Measurements from ENCODE around the gene ZFHX2. TPM values are rescaled to one million over a fixed set of nuclear protein-coding genes. Genes with fewer than 3 reads are reported as not detected.

The ZFHX2 gene
- total and polyA plus RNA-seq, 9 donors: 0.35 to 2.5 (median 1.8) TPM

DNA sequence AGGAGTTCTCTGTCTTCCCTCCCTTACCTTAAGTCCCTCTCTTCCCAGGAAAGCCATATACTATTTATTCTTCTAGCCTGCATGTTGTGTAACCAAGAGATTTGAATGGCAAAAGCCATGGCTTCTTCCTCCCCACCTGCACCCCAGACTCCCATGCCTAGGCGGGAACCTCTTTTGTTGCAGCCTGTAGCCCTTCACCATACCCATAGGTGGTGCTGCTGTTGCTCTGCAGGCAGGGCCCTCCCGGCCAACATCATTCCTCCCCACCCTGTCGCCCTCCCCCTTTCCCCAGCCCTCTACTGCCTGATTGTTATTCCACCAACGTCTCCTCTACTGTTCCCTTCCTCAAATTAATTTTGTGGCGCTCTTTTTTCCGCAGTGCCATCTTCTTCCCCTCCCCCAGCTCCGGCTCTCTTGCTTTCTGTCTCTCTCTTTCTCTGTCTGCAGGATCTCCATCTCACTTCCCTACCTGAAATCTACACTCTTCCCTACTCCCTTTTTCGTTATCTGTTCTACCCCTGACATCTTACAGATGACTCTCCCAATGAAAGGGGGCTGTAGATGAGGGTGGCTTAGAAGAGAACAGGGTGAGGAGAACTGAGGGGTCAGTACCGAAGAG lies 68.2 kb downstream of the ZFHX2 start:
- Histone ChIP-seq H3K36me3 (ENCODE audit: control insufficient read depth, insufficient read depth, low read length) (peaks cover 45% of the 10 kb centered on the region), H3K4me3 (ENCODE audit: low read length) (no peak overlapping the region), H3K4me1 (ENCODE audit: control insufficient read depth, insufficient read depth, low read length) (no peaks in the 10 kb centered on the region), H3K9me3 (replicated peaks; ENCODE audit: control insufficient read depth, low read depth, low read length) (no peaks in the 10 kb centered on the region), H3K27ac (ENCODE audit: low read length) (no peak overlapping the region), H3K27me3 (ENCODE audit: control insufficient read depth, insufficient read depth, low read length) (no peaks in the 10 kb centered on the region)
- DNase-seq: no peak
- 37% methylated on average over 7 of the region's 9 CpGs for WGBS (ENCODE audit: insufficient coverage)

DNA sequence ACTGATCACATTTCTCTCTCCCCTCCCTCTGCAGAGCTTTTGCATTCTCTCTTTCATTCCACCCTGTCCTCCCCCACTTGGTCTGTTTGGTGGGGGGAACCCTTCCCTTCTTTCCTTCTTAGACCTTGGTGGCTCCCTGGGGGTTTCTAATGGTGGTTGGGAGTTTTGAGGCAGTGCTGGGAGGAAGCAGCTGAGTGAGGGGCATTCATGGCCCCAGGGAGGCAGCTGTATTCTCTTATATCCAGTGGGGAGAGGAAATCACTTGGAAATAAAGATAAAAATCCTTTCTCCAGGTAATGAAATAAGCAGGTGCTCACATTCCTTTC lies 68.8 kb downstream of the ZFHX2 start:
- no peak for DNase-seq
- no peaks in the 10 kb centered on the region for H3K4me1 ChIP-seq (ENCODE audit: control insufficient read depth, insufficient read depth, low read length)
- H3K27me3 ChIP-seq (ENCODE audit: control insufficient read depth, insufficient read depth, low read length): no peaks in the 10 kb centered on the region
- H3K9me3 ChIP-seq (replicated peaks; ENCODE audit: control insufficient read depth, low read depth, low read length): no peaks in the 10 kb centered on the region
- no peak overlapping the region for H3K27ac ChIP-seq (ENCODE audit: low read length)
- H3K4me3 ChIP-seq (ENCODE audit: low read length): no peak overlapping the region
- H3K36me3 ChIP-seq (ENCODE audit: control insufficient read depth, insufficient read depth, low read length): peaks cover 46% of the 10 kb centered on the region

DNA sequence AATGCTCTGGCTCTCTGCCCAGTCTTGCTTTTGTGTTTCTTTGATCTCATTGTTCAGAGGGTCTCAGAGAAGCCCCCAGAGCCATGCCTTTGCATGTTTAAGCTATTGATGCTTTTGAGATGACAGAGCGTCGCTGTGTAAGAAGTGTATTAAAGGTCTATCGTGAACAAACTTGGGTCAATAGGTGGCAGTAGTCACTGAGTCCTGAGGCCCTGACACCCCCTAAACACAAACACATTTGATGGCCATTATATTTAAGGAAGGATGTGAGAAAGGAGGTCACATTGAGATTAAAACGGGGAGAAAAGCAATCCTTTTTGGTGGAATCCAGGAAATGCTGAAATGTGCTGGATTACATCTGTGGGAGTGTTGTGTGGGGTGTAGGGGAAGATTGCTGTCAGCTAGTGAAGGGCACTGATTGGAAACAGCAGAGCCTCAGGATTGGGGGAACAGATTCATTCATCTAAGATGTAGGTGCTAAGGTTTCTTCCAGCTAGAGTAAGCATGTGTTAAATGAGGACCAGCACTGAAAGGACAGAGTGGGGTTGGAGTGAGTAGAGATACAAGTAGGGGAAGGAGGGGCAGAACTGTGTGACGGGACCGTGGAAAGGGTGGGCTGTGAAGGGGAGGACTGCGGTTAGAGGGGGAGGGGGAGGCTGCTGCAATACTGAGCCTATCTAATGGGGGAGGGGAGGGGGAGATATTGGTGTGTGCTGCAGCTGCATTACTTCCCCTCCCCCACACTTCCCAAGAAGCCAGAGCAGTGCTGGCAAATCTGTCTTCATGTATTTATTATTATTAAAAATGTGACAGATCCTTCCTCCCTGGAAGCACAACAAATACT lies 69.4 kb downstream of the ZFHX2 start:
- no peak overlapping the region for H3K27ac ChIP-seq (ENCODE audit: low read length)
- no peak overlapping the region for H3K4me3 ChIP-seq (ENCODE audit: low read length)
- H3K4me1 ChIP-seq (ENCODE audit: control insufficient read depth, insufficient read depth, low read length): no peaks in the 10 kb centered on the region
- H3K36me3 ChIP-seq (ENCODE audit: control insufficient read depth, insufficient read depth, low read length): peaks cover 50% of the 10 kb centered on the region
- 26% methylated on average over 3 of the region's 7 CpGs for WGBS (ENCODE audit: insufficient coverage)
- no peaks in the 10 kb centered on the region for H3K9me3 ChIP-seq (replicated peaks; ENCODE audit: control insufficient read depth, low read depth, low read length)
- no peak for DNase-seq
- no peaks in the 10 kb centered on the region for H3K27me3 ChIP-seq (ENCODE audit: control insufficient read depth, insufficient read depth, low read length)

DNA sequence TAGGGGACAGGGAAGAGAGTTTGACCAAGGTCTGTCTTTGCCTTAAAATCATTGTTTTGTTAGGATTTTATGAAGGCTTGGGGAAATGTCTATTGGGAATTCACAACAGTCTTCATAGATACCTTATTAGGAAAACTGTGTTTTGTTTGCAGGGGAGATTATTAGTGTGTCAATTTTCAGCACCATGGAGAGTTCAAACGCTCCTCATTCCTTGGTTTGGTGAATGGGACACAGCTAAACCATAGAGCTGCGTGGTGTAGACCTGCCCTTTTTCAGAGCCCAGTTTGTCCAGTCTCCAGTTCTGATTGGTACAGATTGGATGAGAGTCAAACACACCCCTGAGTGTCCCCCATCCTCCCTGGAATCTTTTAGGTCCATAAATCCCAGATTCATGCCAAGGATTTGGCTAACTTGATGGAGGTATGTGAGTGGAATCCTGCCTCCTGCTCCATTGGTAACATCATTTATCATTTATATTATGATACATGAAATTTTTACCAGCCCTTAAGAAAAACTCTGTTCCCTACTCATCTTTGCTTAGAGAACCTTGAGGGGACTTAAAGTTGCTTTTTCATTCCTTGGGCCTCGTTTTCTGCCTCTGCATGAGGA lies 70.1 kb downstream of the ZFHX2 start:
- H3K4me3 ChIP-seq (ENCODE audit: low read length): no peak overlapping the region
- H3K27me3 ChIP-seq (ENCODE audit: control insufficient read depth, insufficient read depth, low read length): no peaks in the 10 kb centered on the region
- WGBS (ENCODE audit: insufficient coverage): 20% methylated on average over 1 of the region's 3 CpGs
- H3K4me1 ChIP-seq (ENCODE audit: control insufficient read depth, insufficient read depth, low read length): no peaks in the 10 kb centered on the region
- peaks cover 51% of the 10 kb centered on the region for H3K36me3 ChIP-seq (ENCODE audit: control insufficient read depth, insufficient read depth, low read length)
- H3K27ac ChIP-seq (ENCODE audit: low read length): no peak overlapping the region
- no peaks in the 10 kb centered on the region for H3K9me3 ChIP-seq (replicated peaks; ENCODE audit: control insufficient read depth, low read depth, low read length)
- peak; percentile 37 for DNase-seq

DNA sequence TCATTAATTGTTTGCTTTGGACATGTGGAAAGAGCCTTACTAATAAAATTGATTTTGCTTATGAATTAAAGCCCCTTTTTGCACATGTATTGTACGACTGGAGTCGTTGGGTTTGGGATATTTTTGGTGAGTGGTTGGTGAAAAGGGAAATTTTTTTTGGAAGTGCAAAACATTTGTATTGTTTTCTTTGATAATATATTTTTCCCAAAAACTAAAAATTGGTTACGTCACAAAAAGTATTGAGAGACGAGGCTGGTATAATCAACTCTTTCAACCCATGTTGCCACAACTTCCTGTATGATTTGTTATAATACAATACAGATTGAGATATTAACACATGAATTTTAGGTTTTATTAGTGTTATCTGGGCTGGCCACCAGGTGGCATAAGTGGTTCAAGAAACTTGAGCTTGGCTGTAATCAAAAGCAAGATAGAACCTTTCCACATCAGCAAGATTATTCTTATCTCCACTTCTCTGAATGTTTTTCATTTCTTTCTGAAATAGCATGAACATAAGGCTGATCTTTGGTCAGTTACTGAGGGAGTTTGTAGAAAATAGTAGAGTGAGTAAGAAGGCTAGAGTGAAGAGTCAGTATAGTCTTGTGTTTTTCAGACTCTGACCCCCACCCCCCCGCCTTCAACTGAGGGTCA lies 73.3 kb downstream of the ZFHX2 start:
- no peaks in the 10 kb centered on the region for H3K9me3 ChIP-seq (replicated peaks; ENCODE audit: control insufficient read depth, low read depth, low read length)
- no peaks in the 10 kb centered on the region for H3K27me3 ChIP-seq (ENCODE audit: control insufficient read depth, insufficient read depth, low read length)
- H3K4me3 ChIP-seq (ENCODE audit: low read length): no peak overlapping the region
- peak; percentile 66 for DNase-seq
- no CpG with 5 or more reads among the region's 5 CpGs for WGBS (ENCODE audit: insufficient coverage)
- H3K36me3 ChIP-seq (ENCODE audit: control insufficient read depth, insufficient read depth, low read length): peaks cover 54% of the 10 kb centered on the region
- no peaks in the 10 kb centered on the region for H3K4me1 ChIP-seq (ENCODE audit: control insufficient read depth, insufficient read depth, low read length)
- no peak overlapping the region for H3K27ac ChIP-seq (ENCODE audit: low read length)

DNA sequence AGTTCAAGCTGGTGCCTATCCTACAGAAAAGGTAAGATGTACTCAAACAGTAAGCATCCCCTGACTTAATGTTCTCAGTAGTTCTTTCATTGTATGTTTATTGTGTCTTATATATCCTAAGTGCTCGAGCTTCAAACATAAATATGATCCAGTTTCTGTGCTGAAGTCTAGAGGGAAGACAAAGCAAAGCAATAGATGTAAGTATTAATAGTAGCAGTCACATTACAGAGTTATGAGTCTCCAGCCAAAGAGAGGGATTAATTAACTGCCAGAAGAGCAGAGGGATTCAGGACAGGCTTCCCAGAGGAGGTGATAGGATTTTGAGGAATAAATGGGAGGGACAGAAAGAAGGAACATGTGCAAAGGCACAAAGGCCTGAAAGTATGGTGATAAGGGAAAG lies 80.6 kb downstream of the ZFHX2 start:
- no peak for DNase-seq
- Histone ChIP-seq H3K4me3 (ENCODE audit: low read length) (no peak overlapping the region), H3K27me3 (ENCODE audit: control insufficient read depth, insufficient read depth, low read length) (no peaks in the 10 kb centered on the region), H3K4me1 (ENCODE audit: control insufficient read depth, insufficient read depth, low read length) (peaks cover 9% of the 10 kb centered on the region), H3K27ac (ENCODE audit: low read length) (no peak overlapping the region), H3K36me3 (ENCODE audit: control insufficient read depth, insufficient read depth, low read length) (peaks cover 39% of the 10 kb centered on the region), H3K9me3 (replicated peaks; ENCODE audit: control insufficient read depth, low read depth, low read length) (no peaks in the 10 kb centered on the region)
- no CpG with 5 or more reads among the region's 1 CpG for WGBS (ENCODE audit: insufficient coverage)

Other genes with a start within 250 kb of the ZFHX2 start
- gene PPP1R3E, start 248.9 kb downstream of the ZFHX2 start, total RNA-seq: 7.5 TPM
- gene PPP1R3E, start 248.9 kb downstream of the ZFHX2 start, polyA plus RNA-seq (ENCODE audit: insufficient read depth in 1 of 8, insufficient read length in 8 of 8, low replicate concordance in 1 of 8): 10 to 100 TPM in 5 of 8 donors, 1 to 10 TPM in 3; 8.0 to 19.2 (median 12.3) TPM
- 15.1 TPM for gene BCL2L2, start 244.9 kb downstream of the ZFHX2 start, total RNA-seq
- gene BCL2L2, start 244.9 kb downstream of the ZFHX2 start, polyA plus RNA-seq (ENCODE audit: insufficient read depth in 1 of 8, insufficient read length in 8 of 8, low replicate concordance in 1 of 8): 10 to 100 TPM; 26.1 to 39.3 (median 31.6) TPM
- gene PABPN1, start 230.3 kb downstream of the ZFHX2 start, total RNA-seq: 58.2 TPM
- 100 to 1,000 TPM; 103 to 134 (median 123) TPM for gene PABPN1, start 230.3 kb downstream of the ZFHX2 start, polyA plus RNA-seq (ENCODE audit: insufficient read depth in 1 of 8, insufficient read length in 8 of 8, low replicate concordance in 1 of 8)
- 15.5 TPM for gene SLC22A17, start 198.9 kb downstream of the ZFHX2 start, total RNA-seq
- gene SLC22A17, start 198.9 kb downstream of the ZFHX2 start, polyA plus RNA-seq (ENCODE audit: insufficient read depth in 1 of 8, insufficient read length in 8 of 8, low replicate concordance in 1 of 8): 10 to 100 TPM; 18.2 to 26.8 (median 20.3) TPM
- 20.8 TPM for gene EFS, start 186.6 kb downstream of the ZFHX2 start, total RNA-seq
- 10 to 100 TPM; 35.1 to 51.4 (median 45.4) TPM for gene EFS, start 186.6 kb downstream of the ZFHX2 start, polyA plus RNA-seq (ENCODE audit: insufficient read depth in 1 of 8, insufficient read length in 8 of 8, low replicate concordance in 1 of 8)
- not detected for gene IL25, start 179.0 kb downstream of the ZFHX2 start, total RNA-seq
- not detected for gene IL25, start 179.0 kb downstream of the ZFHX2 start, polyA plus RNA-seq (ENCODE audit: insufficient read depth in 1 of 8, insufficient read length in 8 of 8, low replicate concordance in 1 of 8)
- gene CMTM5, start 174.7 kb downstream of the ZFHX2 start, total RNA-seq: 1.1 TPM
- 1 to 10 TPM in 6 of 8 donors, under 1 TPM in 2; 0.88 to 4.5 (median 2.5) TPM for gene CMTM5, start 174.7 kb downstream of the ZFHX2 start, polyA plus RNA-seq (ENCODE audit: insufficient read depth in 1 of 8, insufficient read length in 8 of 8, low replicate concordance in 1 of 8)
- gene MYH6, start 143.5 kb downstream of the ZFHX2 start, total RNA-seq: 0.66 TPM
- gene MYH6, start 143.5 kb downstream of the ZFHX2 start, polyA plus RNA-seq (ENCODE audit: insufficient read depth in 1 of 8, insufficient read length in 8 of 8, low replicate concordance in 1 of 8): 1 to 10 TPM; 3.4 to 7.2 (median 4.4) TPM
- 124 TPM for gene MYH7, start 116.1 kb downstream of the ZFHX2 start, total RNA-seq
- gene MYH7, start 116.1 kb downstream of the ZFHX2 start, polyA plus RNA-seq (ENCODE audit: insufficient read depth in 1 of 8, insufficient read length in 8 of 8, low replicate concordance in 1 of 8): 100 to 1,000 TPM; 345 to 948 (median 605) TPM
- gene NGDN, start 82.1 kb downstream of the ZFHX2 start, total RNA-seq: 45.8 TPM
- 10 to 100 TPM; 37.0 to 46.9 (median 39.6) TPM for gene NGDN, start 82.1 kb downstream of the ZFHX2 start, polyA plus RNA-seq (ENCODE audit: insufficient read depth in 1 of 8, insufficient read length in 8 of 8, low replicate concordance in 1 of 8)
- gene THTPA, start 4.5 kb upstream of the ZFHX2 start, total RNA-seq: 8.2 TPM
- gene THTPA, start 4.5 kb upstream of the ZFHX2 start, polyA plus RNA-seq (ENCODE audit: insufficient read depth in 1 of 8, insufficient read length in 8 of 8, low replicate concordance in 1 of 8): 10 to 100 TPM; 11.1 to 14.2 (median 13.4) TPM
- 9.5 TPM for gene AP1G2, start 16.0 kb upstream of the ZFHX2 start, total RNA-seq
- gene AP1G2, start 16.0 kb upstream of the ZFHX2 start, polyA plus RNA-seq (ENCODE audit: insufficient read depth in 1 of 8, insufficient read length in 8 of 8, low replicate concordance in 1 of 8): 10 to 100 TPM; 13.9 to 30.0 (median 19.7) TPM
- 0.53 TPM for gene JPH4, start 27.0 kb upstream of the ZFHX2 start, total RNA-seq
- gene JPH4, start 27.0 kb upstream of the ZFHX2 start, polyA plus RNA-seq (ENCODE audit: insufficient read depth in 1 of 8, insufficient read length in 8 of 8, low replicate concordance in 1 of 8): 1 to 10 TPM in 4 of 8 donors, under 1 TPM in 4; 0.26 to 3.0 (median 0.95) TPM
- 0.09 TPM for gene DHRS2, start 84.6 kb upstream of the ZFHX2 start, total RNA-seq
- gene DHRS2, start 84.6 kb upstream of the ZFHX2 start, polyA plus RNA-seq (ENCODE audit: insufficient read depth in 1 of 8, insufficient read length in 8 of 8, low replicate concordance in 1 of 8): under 1 TPM in 6 of 8 donors, not detected in 2; 0.05 to 0.23 (median 0.12) TPM